Caco-2 (cell line): ENCODE results near the gene CAPZA1. TPM values are rescaled to one million over a fixed set of nuclear protein-coding genes. Genes with fewer than 3 reads are reported as not detected.

Source experiments
- BruUV-seq: library from RNA; stranded (reverse); fragments of 400-500 nt; replicated peaks from 2 replicates; lab custom pipeline; 2021; lab: Mats Ljungman, UMichigan
- CTCF ChIA-PET: fragments of 300-600 bp; sonication (Branson Sonifier 250); formaldehyde crosslinking; loops from one replicate; lab custom pipeline; 2022; ENCODE audit warnings: antibody characterized with exemption; lab: Charles Lee
- POLR2A ChIA-PET: fragments of 300-600 bp; sonication (Branson Sonifier 250); formaldehyde crosslinking; loops from one replicate; lab custom pipeline; 2022; ENCODE audit warnings: antibody characterized with exemption; lab: Charles Lee
- DNase-seq, 2 experiments: peaks; one replicate each; pipeline versions ENCODE4 v3.0.0 to v3.0.0-alpha.2; 2020 to 2022
- H3K27me3 ChIP-seq: replicated peaks from 2 replicates; pipeline ENCODE4 v1.6.0; 2011; ENCODE audit warnings: low read length; ENCODE audit not compliant: control insufficient read depth, insufficient read depth
- H3K36me3 ChIP-seq: 2 replicates; pipeline ENCODE4 v1.5.1; 2011; ENCODE audit warnings: low read length; ENCODE audit not compliant: control insufficient read depth, insufficient read depth
- H3K4me1 ChIP-seq: fragments of 250-450 bp; sonication (Bioruptor Pico); 2 replicates; pipeline ENCODE4 v1.5.1; 2020; ENCODE audit warnings: mild to moderate bottlenecking
- H3K4me3 ChIP-seq: 2 replicates; pipeline ENCODE4 v1.5.1; 2011; ENCODE audit warnings: low read depth, mild to moderate bottlenecking, control low read depth, low read length
- H3K9me3 ChIP-seq: fragments of 250-450 bp; sonication (Bioruptor Pico); 2 replicates; pipeline ENCODE4 v1.5.1; 2020; ENCODE audit warnings: mild to moderate bottlenecking, moderate library complexity
- H3K27ac Mint-ChIP-seq: one replicate; pipeline ENCODE4 v1.8.0; 2022; ENCODE audit warnings: mixed read lengths; ENCODE audit not compliant: unreplicated experiment
- H3K27me3 Mint-ChIP-seq: one replicate; pipeline ENCODE4 v1.8.0; 2022; ENCODE audit warnings: mixed read lengths; ENCODE audit not compliant: insufficient read depth, unreplicated experiment
- H3K36me3 Mint-ChIP-seq: one replicate; pipeline ENCODE4 v1.8.0; 2022; ENCODE audit warnings: mild to moderate bottlenecking, mixed read lengths; ENCODE audit not compliant: insufficient read depth, unreplicated experiment
- H3K4me1 Mint-ChIP-seq: one replicate; pipeline ENCODE4 v1.8.0; 2022; ENCODE audit warnings: low read depth, mixed read lengths; ENCODE audit not compliant: unreplicated experiment
- H3K4me3 Mint-ChIP-seq: one replicate; pipeline ENCODE4 v1.8.0; 2022; ENCODE audit warnings: mild to moderate bottlenecking, moderate library complexity, mixed read lengths; ENCODE audit not compliant: unreplicated experiment
- H3K9me3 Mint-ChIP-seq: one replicate; pipeline ENCODE4 v1.8.0; 2022; ENCODE audit warnings: mixed read lengths; ENCODE audit not compliant: unreplicated experiment
- intact Hi-C: fragments of 100-400 bp; cut with micrococcal nuclease; formaldehyde crosslinking; loops from one replicate; pipeline ENCODE4 v1.10.0; 2022; ENCODE audit not compliant: unreplicated experiment
- total RNA-seq: library from RNA; stranded (reverse); gene quantifications from 2 replicates; pipeline ENCODE4 v1.2.3, GENCODE V29; 2022
- TF ChIP-seq, protein P1 (sequence below), 2 experiments: fragments of 200-600 bp in 1 of 2; IDR thresholded peaks; 1 replicate in 1 of 2; 2 replicates in 1 of 2; pipeline versions ENCODE4 v1.5.1 to v1.8.0; 2011 to 2022; ENCODE audit warnings: antibody characterized with exemption in 1 of 2, control low read depth in 1 of 2, inconsistent platforms in 1 of 2, low read depth in 1 of 2, low read length in 1 of 2, mild to moderate bottlenecking in 1 of 2, moderate library complexity in 1 of 2; ENCODE audit not compliant: insufficient read depth in 1 of 2, severe bottlenecking in 1 of 2, unreplicated experiment in 1 of 2

The CAPZA1 gene
- total RNA-seq, 1 experiment from 2014 or later, result 82.4 TPM

GRCh38 chr1:112711670-112712069 lies 92.0 kb downstream of the CAPZA1 start:
- H3K4me3 ChIP-seq, result no peak overlapping the region
- Mint-ChIP-seq H3K36me3 (peaks cover 7% of the 10 kb centered on the region), H3K27ac (no peak overlapping the region), H3K9me3 (no peaks in the 10 kb centered on the region), H3K4me1 (peaks cover 14% of the 10 kb centered on the region), H3K27me3 (no peaks in the 10 kb centered on the region), H3K4me3 (no peak overlapping the region)
- no peaks in the 10 kb centered on the region for H3K9me3 ChIP-seq
- BruUV-seq, result no TSS peak
- no peak for DNase-seq
- ChIA-PET POLR2A (no interaction called here), CTCF (no interaction called here)
- TF ChIP-seq, protein P1, sequence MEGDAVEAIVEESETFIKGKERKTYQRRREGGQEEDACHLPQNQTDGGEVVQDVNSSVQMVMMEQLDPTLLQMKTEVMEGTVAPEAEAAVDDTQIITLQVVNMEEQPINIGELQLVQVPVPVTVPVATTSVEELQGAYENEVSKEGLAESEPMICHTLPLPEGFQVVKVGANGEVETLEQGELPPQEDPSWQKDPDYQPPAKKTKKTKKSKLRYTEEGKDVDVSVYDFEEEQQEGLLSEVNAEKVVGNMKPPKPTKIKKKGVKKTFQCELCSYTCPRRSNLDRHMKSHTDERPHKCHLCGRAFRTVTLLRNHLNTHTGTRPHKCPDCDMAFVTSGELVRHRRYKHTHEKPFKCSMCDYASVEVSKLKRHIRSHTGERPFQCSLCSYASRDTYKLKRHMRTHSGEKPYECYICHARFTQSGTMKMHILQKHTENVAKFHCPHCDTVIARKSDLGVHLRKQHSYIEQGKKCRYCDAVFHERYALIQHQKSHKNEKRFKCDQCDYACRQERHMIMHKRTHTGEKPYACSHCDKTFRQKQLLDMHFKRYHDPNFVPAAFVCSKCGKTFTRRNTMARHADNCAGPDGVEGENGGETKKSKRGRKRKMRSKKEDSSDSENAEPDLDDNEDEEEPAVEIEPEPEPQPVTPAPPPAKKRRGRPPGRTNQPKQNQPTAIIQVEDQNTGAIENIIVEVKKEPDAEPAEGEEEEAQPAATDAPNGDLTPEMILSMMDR (IDR thresholded peaks at IDR 0.05; ENCODE audit: insufficient read depth in 1 of 2, low read depth in 1 of 2, low read length in 1 of 2, severe bottlenecking in 1 of 2, unreplicated experiment in 1 of 2), result no peak
- intact Hi-C loops, result no loop called here
- no peaks in the 10 kb centered on the region for H3K36me3 ChIP-seq
- H3K4me1 ChIP-seq, result peaks cover 15% of the 10 kb centered on the region
- H3K27me3 ChIP-seq, result no peaks in the 10 kb centered on the region

GRCh38 chr1:112712191-112712590 lies 92.6 kb downstream of the CAPZA1 start:
- Histone ChIP-seq H3K4me1 (peaks cover 16% of the 10 kb centered on the region), H3K27me3 (no peaks in the 10 kb centered on the region), H3K4me3 (no peak overlapping the region), H3K9me3 (no peaks in the 10 kb centered on the region), H3K36me3 (no peaks in the 10 kb centered on the region)
- BruUV-seq, result no TSS peak
- H3K27ac Mint-ChIP-seq, result no peak overlapping the region
- TF ChIP-seq, protein P1 (IDR thresholded peaks at IDR 0.05; ENCODE audit: insufficient read depth in 1 of 2, low read depth in 1 of 2, low read length in 1 of 2, severe bottlenecking in 1 of 2, unreplicated experiment in 1 of 2), result no peak
- peaks cover 15% of the 10 kb centered on the region for H3K4me1 Mint-ChIP-seq
- H3K36me3 Mint-ChIP-seq, result peaks cover 7% of the 10 kb centered on the region
- no peak for DNase-seq
- no peak overlapping the region for H3K4me3 Mint-ChIP-seq
- POLR2A ChIA-PET, result no interaction called here
- no peaks in the 10 kb centered on the region for H3K27me3 Mint-ChIP-seq
- CTCF ChIA-PET, result no interaction called here
- H3K9me3 Mint-ChIP-seq, result no peaks in the 10 kb centered on the region
- intact Hi-C loops, result no loop called here

GRCh38 chr1:112712701-112713128 lies 93.1 kb downstream of the CAPZA1 start:
- H3K4me1 Mint-ChIP-seq, result peaks cover 11% of the 10 kb centered on the region
- H3K9me3 Mint-ChIP-seq, result no peaks in the 10 kb centered on the region
- Histone ChIP-seq H3K4me3 (no peak overlapping the region), H3K36me3 (no peaks in the 10 kb centered on the region), H3K4me1 (peaks cover 14% of the 10 kb centered on the region), H3K27me3 (no peaks in the 10 kb centered on the region), H3K9me3 (no peaks in the 10 kb centered on the region)
- ChIA-PET CTCF (no interaction called here), POLR2A (no interaction called here)
- peaks cover 2% of the 10 kb centered on the region for H3K36me3 Mint-ChIP-seq
- no peak overlapping the region for H3K4me3 Mint-ChIP-seq
- no peak overlapping the region for H3K27ac Mint-ChIP-seq
- no peak for DNase-seq
- BruUV-seq, result no TSS peak
- TF ChIP-seq, protein P1 (IDR thresholded peaks at IDR 0.05; ENCODE audit: insufficient read depth in 1 of 2, low read depth in 1 of 2, low read length in 1 of 2, severe bottlenecking in 1 of 2, unreplicated experiment in 1 of 2), result no peak
- intact Hi-C loops, result no loop called here
- no peaks in the 10 kb centered on the region for H3K27me3 Mint-ChIP-seq
